ENCODE results near the gene CRP.

GRCh38 chr1:159705251-159705903, 9.0 kb downstream of the CRP start:
- no peak for TF ChIP-seq CTCF (IDR thresholded peaks at IDR 0.05)
- no peak for TF ChIP-seq POLR2AphosphoS5 (IDR thresholded peaks at IDR 0.05)
- TF ChIP-seq POLR2A (IDR thresholded peaks at IDR 0.05) = no peak
- no peak for TF ChIP-seq EP300 (IDR thresholded peaks at IDR 0.05)
